Fibroblast of mammary gland (primary cell): Measurements from ENCODE around the gene ALX4.

Experiments used
- DNase-seq: peaks from one replicate; pipeline ENCODE4 v3.0.0-alpha.2; 2010; ENCODE audit warnings: low read depth
- H3K4me3 ChIP-seq: 2 replicates; pipeline ENCODE4 v1.5.1; 2011; ENCODE audit warnings: low read depth, mild to moderate bottlenecking, low read length, moderate library complexity; ENCODE audit not compliant: control insufficient read depth
- TF ChIP-seq, protein P1 (sequence below): conservative IDR thresholded peaks from 2 replicates; pipeline ENCODE4 v1.5.1; 2011; ENCODE audit warnings: low read depth, low read length, inconsistent platforms; ENCODE audit not compliant: control insufficient read depth, insufficient read depth

The ALX4 gene

DNA sequence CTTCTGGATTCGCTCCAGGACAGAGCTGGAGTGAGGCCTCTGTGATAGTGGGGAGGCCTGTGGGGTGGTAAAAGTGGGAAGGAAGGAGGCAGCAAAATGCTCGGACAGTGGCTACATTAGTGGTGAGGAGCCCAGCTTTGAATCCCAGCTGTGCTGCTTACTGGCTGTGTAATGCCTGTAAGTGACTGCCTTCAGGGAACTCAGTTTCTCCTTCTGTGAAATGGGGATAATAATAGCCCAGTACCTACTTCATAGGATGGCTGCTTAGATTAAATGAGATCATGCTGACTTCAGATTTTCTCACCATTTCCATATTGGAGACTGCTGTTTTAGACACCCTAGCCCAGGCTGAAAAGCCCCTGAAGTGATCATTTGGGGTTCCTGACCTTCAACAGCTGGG is 8.4 kb upstream of the ALX4 start:
- H3K4me3 ChIP-seq = no peak overlapping the region
- TF ChIP-seq, protein P1, sequence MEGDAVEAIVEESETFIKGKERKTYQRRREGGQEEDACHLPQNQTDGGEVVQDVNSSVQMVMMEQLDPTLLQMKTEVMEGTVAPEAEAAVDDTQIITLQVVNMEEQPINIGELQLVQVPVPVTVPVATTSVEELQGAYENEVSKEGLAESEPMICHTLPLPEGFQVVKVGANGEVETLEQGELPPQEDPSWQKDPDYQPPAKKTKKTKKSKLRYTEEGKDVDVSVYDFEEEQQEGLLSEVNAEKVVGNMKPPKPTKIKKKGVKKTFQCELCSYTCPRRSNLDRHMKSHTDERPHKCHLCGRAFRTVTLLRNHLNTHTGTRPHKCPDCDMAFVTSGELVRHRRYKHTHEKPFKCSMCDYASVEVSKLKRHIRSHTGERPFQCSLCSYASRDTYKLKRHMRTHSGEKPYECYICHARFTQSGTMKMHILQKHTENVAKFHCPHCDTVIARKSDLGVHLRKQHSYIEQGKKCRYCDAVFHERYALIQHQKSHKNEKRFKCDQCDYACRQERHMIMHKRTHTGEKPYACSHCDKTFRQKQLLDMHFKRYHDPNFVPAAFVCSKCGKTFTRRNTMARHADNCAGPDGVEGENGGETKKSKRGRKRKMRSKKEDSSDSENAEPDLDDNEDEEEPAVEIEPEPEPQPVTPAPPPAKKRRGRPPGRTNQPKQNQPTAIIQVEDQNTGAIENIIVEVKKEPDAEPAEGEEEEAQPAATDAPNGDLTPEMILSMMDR = no peak
- DNase-seq = no peak

GRCh38 chr11:44316659-44317240 is 6.8 kb upstream of the ALX4 start:
- TF ChIP-seq, protein P1 = no peak
- peak overlapping the region; percentile 2 for H3K4me3 ChIP-seq
- DNase-seq = no peak

DNA sequence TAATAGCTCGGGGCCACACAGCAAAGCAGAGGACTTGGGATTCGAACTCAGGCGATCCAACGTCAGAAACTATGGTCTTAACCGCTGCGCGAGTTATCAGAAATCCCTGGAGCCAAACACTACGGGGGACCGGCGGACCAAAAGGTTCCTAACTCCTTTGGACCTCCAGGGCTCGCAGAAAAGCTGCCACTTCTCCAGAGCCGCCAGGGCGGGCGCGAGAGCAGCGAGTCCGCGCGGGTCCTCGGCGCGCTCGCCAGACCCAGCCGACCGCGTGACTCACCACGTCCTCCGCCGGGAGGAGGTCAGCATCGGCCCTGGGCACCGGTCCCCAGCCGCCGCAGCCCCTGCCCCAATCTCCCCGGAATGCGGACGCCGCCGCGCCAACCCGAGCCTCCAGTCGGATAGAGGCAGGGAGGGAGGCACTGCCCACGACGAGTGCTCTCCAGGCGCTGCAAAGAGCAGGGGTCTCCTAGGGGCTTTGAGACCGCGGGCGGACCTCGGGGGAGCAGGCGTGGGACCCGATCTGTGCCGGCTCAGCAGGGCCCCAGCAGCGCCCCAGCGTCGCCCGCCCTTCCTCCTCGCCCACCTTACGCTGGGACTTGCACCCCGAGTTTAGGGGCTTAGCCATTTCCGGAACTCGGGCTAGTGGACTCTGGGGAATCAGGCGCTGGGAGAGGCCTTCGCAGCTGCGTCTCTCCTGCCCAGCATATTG is 6.2 kb upstream of the ALX4 start:
- TF ChIP-seq, protein P1 = no peak
- peak overlapping the region; percentile 2 for H3K4me3 ChIP-seq
- DNase-seq = peak; percentile 34

DNA sequence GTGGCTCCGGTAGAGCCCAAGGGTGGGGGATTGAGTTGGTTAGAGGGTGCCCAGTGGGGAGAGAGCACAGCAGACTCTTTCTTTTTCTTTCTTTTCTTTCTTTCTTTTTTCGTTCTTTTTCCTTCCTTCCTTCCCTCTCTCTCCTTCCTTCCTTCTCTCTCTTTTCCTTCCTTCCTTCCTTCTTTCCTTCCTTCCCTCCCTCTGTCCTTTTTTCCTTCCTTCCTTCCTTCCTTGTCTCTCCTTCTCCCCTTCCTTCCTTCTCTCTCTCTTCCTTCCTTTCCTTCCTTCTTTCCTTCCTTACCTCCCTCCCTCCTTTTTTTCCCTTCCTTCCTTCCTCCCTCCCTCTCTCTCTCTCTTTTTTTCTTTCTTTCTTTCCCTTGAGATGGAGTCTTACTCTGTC is 4.8 kb upstream of the ALX4 start:
- TF ChIP-seq, protein P1 = no peak
- no peak for DNase-seq
- no peak overlapping the region for H3K4me3 ChIP-seq

DNA sequence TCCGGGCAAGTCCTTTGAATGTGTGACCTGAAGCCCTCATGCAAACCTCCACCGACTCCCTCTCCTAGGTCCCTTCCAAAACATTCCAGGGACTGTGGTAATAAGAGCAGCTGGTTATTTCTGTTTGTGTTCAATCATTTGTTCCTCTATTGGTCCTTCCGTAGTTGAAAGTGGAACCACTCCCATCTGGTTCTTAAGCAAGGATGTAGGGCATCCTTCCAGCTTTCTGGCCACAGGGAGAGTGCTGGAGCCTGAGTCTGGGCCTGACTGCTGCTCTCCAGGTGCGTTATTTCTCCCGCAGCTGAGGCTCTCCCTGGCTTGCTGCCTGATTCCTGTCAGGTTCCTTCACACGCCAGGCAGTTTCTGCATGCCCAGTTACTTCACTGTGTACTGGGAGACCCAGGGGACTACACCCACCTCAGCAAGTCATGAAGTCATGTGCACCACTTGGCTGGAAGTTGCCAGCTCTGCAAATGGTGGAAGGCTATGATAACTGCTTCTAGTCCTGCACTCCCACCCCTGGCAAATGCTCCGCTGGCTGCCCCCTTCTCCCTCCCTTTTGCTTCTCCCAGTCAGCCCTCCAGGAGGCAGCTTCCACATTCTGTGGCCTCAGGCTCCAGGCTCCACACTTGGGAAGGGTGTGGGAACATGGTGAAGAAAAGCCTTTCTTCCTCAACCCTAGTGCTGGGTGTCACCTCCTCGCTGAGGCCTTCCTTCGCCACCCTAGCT is 4.0 kb upstream of the ALX4 start:
- no peak overlapping the region for H3K4me3 ChIP-seq
- TF ChIP-seq, protein P1 = no peak
- DNase-seq = peak; percentile 35

DNA sequence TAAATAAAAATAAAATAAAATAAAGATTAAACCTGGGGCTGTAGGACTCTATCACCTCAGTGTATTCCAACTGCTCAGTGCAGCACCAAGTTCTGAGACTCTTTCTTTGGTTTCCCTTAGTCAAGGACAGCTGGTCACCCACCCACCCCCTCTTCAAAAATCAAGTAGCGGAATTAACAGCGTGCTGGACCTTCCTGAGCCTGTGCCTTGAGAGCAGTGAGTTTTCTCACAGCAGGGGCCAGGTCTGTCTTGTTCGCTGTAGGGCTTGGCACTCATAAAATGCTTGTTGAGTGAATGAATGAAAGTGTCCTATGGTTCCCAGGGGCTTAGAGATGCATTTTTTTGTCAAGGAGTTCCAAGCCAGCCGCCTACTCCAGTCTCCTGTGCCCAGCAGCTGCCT is 2.9 kb upstream of the ALX4 start:
- no peak for DNase-seq
- TF ChIP-seq, protein P1 = no peak
- H3K4me3 ChIP-seq = no peak overlapping the region
